NCI-H2029 (cell line): Measurements from ENCODE around the gene SHC3.

Experiments used
- DNase-seq: peaks from one replicate; lab custom pipeline; 2025; lab: John Stamatoyannopoulos, UW

Gene SHC3

GRCh38 chr9:88985616-88986015 is 193.0 kb downstream of the SHC3 start:
- no peak for DNase-seq

- DNase-seq = no peak
These were observed 194.1 kb downstream of the SHC3 start for GRCh38 chr9:88984543-88984883.

- no peak for DNase-seq
These were observed 194.6 kb downstream of the SHC3 start for GRCh38 chr9:88983865-88984542.

GRCh38 chr9:88980740-88981203 is 197.8 kb downstream of the SHC3 start:
- DNase-seq = no peak

- DNase-seq = no peak
These were observed 198.8 kb downstream of the SHC3 start for GRCh38 chr9:88979791-88980190.

- DNase-seq = no peak
These were observed 199.6 kb downstream of the SHC3 start for GRCh38 chr9:88979021-88979420.

- DNase-seq = no peak
These were observed 200.6 kb downstream of the SHC3 start for GRCh38 chr9:88978034-88978433.

GRCh38 chr9:88976890-88977257 is 201.7 kb downstream of the SHC3 start:
- no peak for DNase-seq

- DNase-seq = no peak
These were observed 202.4 kb downstream of the SHC3 start for GRCh38 chr9:88975966-88976889.

GRCh38 chr9:88974641-88975040 is 204.0 kb downstream of the SHC3 start:
- no peak for DNase-seq

- no peak for DNase-seq
These were observed 205.2 kb downstream of the SHC3 start for GRCh38 chr9:88973281-88974045.

- no peak for DNase-seq
These were observed 206.2 kb downstream of the SHC3 start for GRCh38 chr9:88972401-88972800.

- no peak for DNase-seq
These were observed 207.3 kb downstream of the SHC3 start for GRCh38 chr9:88971131-88971960.

- DNase-seq = no peak
These were observed 208.8 kb downstream of the SHC3 start for GRCh38 chr9:88969646-88970373.

GRCh38 chr9:88968799-88969198 is 209.8 kb downstream of the SHC3 start:
- DNase-seq = no peak

GRCh38 chr9:88966894-88967676 is 211.5 kb downstream of the SHC3 start:
- no peak for DNase-seq

GRCh38 chr9:88965473-88965872 is 213.1 kb downstream of the SHC3 start:
- DNase-seq = no peak

GRCh38 chr9:88960632-88961031 is 218.0 kb downstream of the SHC3 start:
- no peak for DNase-seq

- no peak for DNase-seq
These were observed 218.7 kb downstream of the SHC3 start for GRCh38 chr9:88959727-88960469.
